NT2/D1 (cell line): Measurements from ENCODE around the gene CADM2.

Experiments
- YY1 ChIP-seq: IDR thresholded peaks from 2 replicates; pipeline ENCODE4 v1.6.1; 2011; ENCODE audit not compliant: insufficient read length, insufficient read depth
- ZNF274 ChIP-seq: IDR thresholded peaks from 2 replicates; pipeline ENCODE4 v1.6.1; 2011; ENCODE audit warnings: mild to moderate bottlenecking, low read depth, low read length

DNA sequence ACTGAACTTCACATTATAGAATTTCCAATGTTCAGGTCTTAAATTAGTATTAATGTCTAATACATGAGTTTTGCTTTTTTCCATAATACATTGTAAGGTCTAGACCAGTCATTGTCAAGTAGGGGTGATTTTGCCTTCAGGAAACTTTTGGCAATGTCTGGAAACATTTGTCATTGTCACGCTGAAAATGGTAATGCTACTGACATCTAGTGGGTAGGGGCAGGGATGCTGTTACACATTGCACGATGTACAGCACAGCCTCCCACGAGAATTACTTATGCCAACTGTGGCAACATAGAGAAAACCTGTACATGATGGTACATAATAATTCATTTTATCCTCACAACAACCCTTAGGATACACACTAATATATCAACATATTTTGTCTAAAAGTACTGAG lies 384.1 kb downstream of the CADM2 start:
- no peak for TF ChIP-seq ZNF274
- TF ChIP-seq YY1: no peak
